Measurements from ENCODE around the gene KIF26B.

KIF26B gene

GRCh38 chr1:245361951-245362350, 207.2 kb downstream of the KIF26B start:
- DNase-seq, result no peak

- no peak for DNase-seq
Observed at GRCh38 chr1:245363461-245364200, 208.8 kb downstream of the KIF26B start.

- no peak for DNase-seq
Observed at GRCh38 chr1:245365095-245366020, 210.6 kb downstream of the KIF26B start.

- no peak for DNase-seq
Observed at GRCh38 chr1:245366886-245367285, 212.1 kb downstream of the KIF26B start.

- no peak for DNase-seq
Observed at GRCh38 chr1:245370175-245370825, 215.5 kb downstream of the KIF26B start.

- no peak for DNase-seq
Observed at GRCh38 chr1:245370905-245371581, 216.3 kb downstream of the KIF26B start.

GRCh38 chr1:245373131-245373530, 218.3 kb downstream of the KIF26B start:
- no peak for DNase-seq

- DNase-seq, result no peak
Observed at GRCh38 chr1:245375789-245376460, 221.1 kb downstream of the KIF26B start.

- DNase-seq, result no peak
Observed at GRCh38 chr1:245377854-245378253, 223.1 kb downstream of the KIF26B start.

GRCh38 chr1:245378311-245378722, 223.5 kb downstream of the KIF26B start:
- DNase-seq, result peak in 2 of 6 experiments; percentile 10 to 13

- DNase-seq, result peak in 1 of 6 experiments; percentile 13
Observed at GRCh38 chr1:245378745-245379144, 224.0 kb downstream of the KIF26B start.

GRCh38 chr1:245380790-245381535, 226.2 kb downstream of the KIF26B start:
- DNase-seq, result no peak

GRCh38 chr1:245382981-245383380, 228.2 kb downstream of the KIF26B start:
- DNase-seq, result no peak

GRCh38 chr1:245383396-245384330, 228.9 kb downstream of the KIF26B start:
- DNase-seq, result no peak

- no peak for DNase-seq
Observed at GRCh38 chr1:245386297-245386971, 231.6 kb downstream of the KIF26B start.

- no peak for DNase-seq
Observed at GRCh38 chr1:245388687-245389086, 233.9 kb downstream of the KIF26B start.

- DNase-seq, result no peak
Observed at GRCh38 chr1:245389873-245390272, 235.1 kb downstream of the KIF26B start.

- DNase-seq, result no peak
Observed at GRCh38 chr1:245390975-245391374, 236.2 kb downstream of the KIF26B start.

- no peak for DNase-seq
Observed at GRCh38 chr1:245393694-245394093, 238.9 kb downstream of the KIF26B start.

- no peak for DNase-seq
Observed at GRCh38 chr1:245395680-245396079, 240.9 kb downstream of the KIF26B start.
